Measurements from ENCODE around the gene STOX2.

Gene STOX2

DNA sequence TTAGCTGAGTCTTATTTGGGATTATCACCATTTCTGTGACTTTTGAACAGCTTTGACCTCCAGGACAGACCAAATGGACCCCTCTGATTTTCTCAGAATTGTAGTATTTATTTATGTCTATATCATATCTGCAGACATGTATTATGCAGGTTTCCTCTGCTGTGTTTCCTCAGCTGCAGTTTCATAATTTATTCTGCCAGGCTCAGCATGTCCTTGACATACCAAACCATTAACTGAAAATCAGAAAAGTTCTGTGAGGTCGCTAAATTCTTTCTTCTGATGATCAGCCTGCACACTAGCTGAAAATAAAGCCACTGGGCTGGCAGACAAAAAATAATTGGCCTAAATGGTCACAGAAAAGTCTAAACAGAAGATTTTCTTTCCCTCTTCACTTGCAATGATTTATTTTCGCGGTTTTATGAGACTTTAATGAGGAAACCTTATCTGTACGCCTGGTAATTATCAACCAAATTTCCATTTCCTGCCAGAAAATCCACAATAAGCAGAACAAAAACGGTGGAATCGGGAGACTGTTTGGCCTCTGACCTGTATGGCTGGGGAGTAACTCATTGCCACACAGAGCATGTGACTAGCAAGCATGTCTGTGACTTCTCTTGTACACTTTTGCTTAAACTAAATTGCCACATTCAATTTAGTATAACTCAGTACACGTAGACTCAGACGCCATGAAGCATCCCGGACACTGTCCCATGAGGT lies 161.6 kb downstream of the STOX2 start:
- H3K36me3 Mint-ChIP-seq (ENCODE audit: low read depth) = no peaks in the 10 kb centered on the region
- H3K9me3 Mint-ChIP-seq = no peaks in the 10 kb centered on the region
- H3K4me3 Mint-ChIP-seq = no peak overlapping the region
- no peaks in the 10 kb centered on the region for H3K4me1 Mint-ChIP-seq (ENCODE audit: low read depth)
- H3K27ac Mint-ChIP-seq = no peak overlapping the region
- peaks cover 9% of the 10 kb centered on the region for H3K27me3 Mint-ChIP-seq (ENCODE audit: low read depth)

DNA sequence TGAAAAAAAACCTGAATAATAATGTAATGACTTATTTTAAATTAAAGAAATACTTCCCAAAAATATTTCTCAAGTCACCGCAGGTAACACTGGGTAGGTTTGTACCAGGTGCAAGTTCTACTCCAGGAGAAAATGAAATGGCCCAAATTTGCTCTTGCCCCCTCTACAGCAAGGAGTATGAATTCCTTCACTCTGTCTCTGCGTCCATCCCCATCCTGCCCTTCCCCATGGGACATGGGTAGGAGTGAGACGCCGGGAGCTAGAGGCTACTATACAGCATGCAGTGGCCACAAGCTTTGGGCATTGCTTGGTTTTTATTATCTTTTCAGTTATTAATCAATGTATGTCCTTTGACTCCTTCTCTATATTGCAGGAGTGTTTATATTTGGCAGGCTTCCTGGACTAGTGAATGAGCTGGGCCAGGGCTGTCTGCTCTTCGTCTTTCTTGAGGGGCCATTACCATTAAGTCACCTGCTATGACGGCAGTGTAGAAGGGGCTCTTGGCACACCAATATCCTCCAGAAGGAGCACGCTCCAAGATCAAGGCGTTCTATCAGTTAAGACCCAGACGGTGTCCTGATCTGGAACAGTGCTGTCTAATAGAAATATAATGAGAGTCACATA lies 162.9 kb downstream of the STOX2 start:
- H3K4me3 Mint-ChIP-seq = no peak overlapping the region
- no peaks in the 10 kb centered on the region for H3K9me3 Mint-ChIP-seq
- no peaks in the 10 kb centered on the region for H3K36me3 Mint-ChIP-seq (ENCODE audit: low read depth)
- H3K27me3 Mint-ChIP-seq (ENCODE audit: low read depth) = peaks cover 11% of the 10 kb centered on the region
- no peak overlapping the region for H3K27ac Mint-ChIP-seq
- H3K4me1 Mint-ChIP-seq (ENCODE audit: low read depth) = no peaks in the 10 kb centered on the region
